ENCODE data around the gene DTX3L. TPM values are rescaled to one million over a fixed set of nuclear protein-coding genes. Genes with fewer than 3 reads are reported as not detected.
A peak's percentile ranks its signal among the peaks of the same experiment; 100 is the strongest.

DTX3L gene
- total RNA-seq, 2 experiments from 2014 or later = 108 to 138 TPM

- H3K36me3 Mint-ChIP-seq = peaks cover 62% of the 10 kb centered on the region
- no peaks in the 10 kb centered on the region for H3K9me3 Mint-ChIP-seq (ENCODE audit: low read depth)
- peaks cover 62% of the 10 kb centered on the region for H3K4me1 Mint-ChIP-seq
- CTCF ChIA-PET = no interaction called here
- peak overlapping the region; percentile 76 for H3K27ac Mint-ChIP-seq
- DNase-seq (peak; percentile 59), ATAC-seq (peak; percentile 58)
- no peak overlapping the region for H3K4me3 Mint-ChIP-seq
- no peaks in the 10 kb centered on the region for H3K27me3 Mint-ChIP-seq
These were observed 8.8 kb downstream of the DTX3L start for GRCh38 chr3:122572940-122573412.

DNA sequence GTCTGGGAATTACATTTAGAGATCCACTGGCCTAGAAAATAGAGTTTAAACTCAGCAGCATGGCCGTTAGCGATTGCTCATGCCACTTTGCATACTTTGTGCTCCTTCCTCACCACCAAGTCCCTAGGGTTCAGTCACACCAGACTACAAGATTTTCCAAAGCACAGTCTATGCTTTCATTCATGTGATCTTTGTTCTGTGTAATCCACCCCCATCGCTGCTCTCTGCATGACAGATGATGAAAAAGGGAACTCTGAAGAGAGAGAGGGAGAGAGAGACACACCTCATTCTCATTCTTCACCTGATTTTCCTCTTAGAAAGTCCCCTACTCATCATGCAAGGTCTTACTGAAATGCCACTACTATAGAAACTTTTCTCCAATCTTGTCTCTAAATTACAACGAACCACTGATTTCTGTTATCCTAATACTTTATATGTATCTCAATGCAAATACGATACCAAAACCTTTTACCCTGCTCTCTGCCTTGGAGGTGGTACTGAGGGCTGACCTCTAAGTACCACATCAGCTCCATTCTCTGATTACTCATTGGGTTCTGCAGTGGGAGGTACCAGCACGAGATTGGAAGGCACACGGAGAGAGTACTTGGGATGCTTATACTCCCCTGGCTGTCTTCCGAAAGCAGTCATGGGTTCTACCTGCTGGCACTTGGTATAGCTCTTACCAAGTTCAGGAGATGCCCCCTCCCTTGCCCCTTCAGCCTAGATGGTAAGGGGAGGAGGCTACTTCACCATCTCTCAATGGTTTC, 12.2 kb downstream of the DTX3L start:
- DNase-seq (no peak), ATAC-seq (peak; percentile 13)
- H3K27me3 Mint-ChIP-seq = no peaks in the 10 kb centered on the region
- CTCF ChIA-PET = interaction anchor here (3.1 kb wide), 1 partner anchor 103 kb away, joined by 16 read pairs; no protein-coding TSS in a partner anchor
- H3K27ac Mint-ChIP-seq = peak overlapping the region; percentile 24
- H3K36me3 Mint-ChIP-seq = peaks cover 49% of the 10 kb centered on the region
- peaks cover 4% of the 10 kb centered on the region for H3K9me3 Mint-ChIP-seq (ENCODE audit: low read depth)
- peaks cover 52% of the 10 kb centered on the region for H3K4me1 Mint-ChIP-seq
- no peak overlapping the region for H3K4me3 Mint-ChIP-seq

DNA sequence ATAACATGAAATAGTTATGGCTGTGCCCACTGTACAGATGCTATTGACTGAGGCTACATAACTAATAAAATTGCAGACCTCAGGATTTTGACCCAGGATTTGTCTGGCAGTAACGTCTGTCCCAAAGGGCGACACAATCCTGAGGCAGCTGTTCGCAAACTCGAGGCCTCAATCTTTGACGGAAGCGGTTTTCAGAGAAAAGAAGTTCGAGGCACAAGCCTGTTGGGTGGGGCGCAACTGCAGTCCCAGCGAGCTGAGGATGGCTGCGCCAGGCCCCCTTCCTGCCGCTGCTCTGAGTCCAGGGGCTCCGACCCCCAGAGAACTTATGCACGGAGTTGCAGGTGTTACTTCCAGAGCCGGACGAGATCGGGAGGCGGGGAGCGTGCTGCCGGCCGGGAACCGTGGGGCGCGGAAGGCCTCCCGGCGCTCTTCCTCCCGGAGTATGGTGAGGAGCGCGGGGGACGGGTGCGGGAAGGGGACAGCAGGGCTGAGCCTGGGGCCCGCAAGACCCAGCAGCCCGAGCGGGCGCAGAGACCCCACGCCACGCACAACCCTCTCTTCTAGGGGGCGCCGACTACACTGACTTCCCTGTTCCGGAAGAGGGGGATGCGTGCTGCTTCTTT, 13.4 kb downstream of the DTX3L start, which contains the start of gene PARP15:
TSS of gene PARP15 (plus strand) at position 242 of the 623 bp plus-strand sequence. CDS start at position 260, 18 bp downstream.
- H3K9me3 Mint-ChIP-seq (ENCODE audit: low read depth) = peaks cover 10% of the 10 kb centered on the region
- CTCF ChIA-PET = interaction anchor here (0.5 to 3.2 kb wide), 4 partner anchors 12 to 102 kb away, joined by 3 to 23 read pairs (median 4); partner anchors contain the start of gene PARP14
- H3K36me3 Mint-ChIP-seq = peaks cover 52% of the 10 kb centered on the region
- H3K4me1 Mint-ChIP-seq = peaks cover 48% of the 10 kb centered on the region
- peak within 1 kb of the TSS; percentile 89 for H3K4me3 Mint-ChIP-seq
- ATAC-seq (peak; percentile 71), DNase-seq (peak; percentile 75)
- H3K27ac Mint-ChIP-seq = peak within 1 kb of the TSS; percentile 100
- H3K27me3 Mint-ChIP-seq = no peaks in the 10 kb centered on the region

GRCh38 chr3:122578069-122578740, 14.1 kb downstream of the DTX3L start:
- Mint-ChIP-seq H3K9me3 (ENCODE audit: low read depth) (peaks cover 10% of the 10 kb centered on the region), H3K4me3 (peak overlapping the region; percentile 89), H3K4me1 (peaks cover 42% of the 10 kb centered on the region), H3K27me3 (no peaks in the 10 kb centered on the region), H3K27ac (peak overlapping the region; percentile 100), H3K36me3 (peaks cover 51% of the 10 kb centered on the region)
- DNase-seq (no peak), ATAC-seq (no peak)
- CTCF ChIA-PET = interaction anchor here (0.5 to 3.2 kb wide), 10 partner anchors 10 to 101 kb away, joined by 3 to 23 read pairs (median 3); partner anchors contain the start of genes DTX3L, PARP14 and PARP9

GRCh38 chr3:122580470-122580869, 16.3 kb downstream of the DTX3L start:
- Mint-ChIP-seq H3K36me3 (peaks cover 55% of the 10 kb centered on the region), H3K4me1 (peaks cover 36% of the 10 kb centered on the region), H3K4me3 (no peak overlapping the region), H3K27ac (no peak overlapping the region), H3K27me3 (no peaks in the 10 kb centered on the region), H3K9me3 (ENCODE audit: low read depth) (peaks cover 12% of the 10 kb centered on the region)
- DNase-seq (no peak), ATAC-seq (no peak)
- CTCF ChIA-PET = no interaction called here

- CTCF ChIA-PET = no interaction called here
- Mint-ChIP-seq H3K9me3 (ENCODE audit: low read depth) (peaks cover 14% of the 10 kb centered on the region), H3K4me3 (no peak overlapping the region), H3K27me3 (no peaks in the 10 kb centered on the region), H3K27ac (no peak overlapping the region), H3K36me3 (peaks cover 61% of the 10 kb centered on the region), H3K4me1 (peaks cover 35% of the 10 kb centered on the region)
- DNase-seq = no peak
- ATAC-seq = no peak
These were observed 17.5 kb downstream of the DTX3L start for GRCh38 chr3:122581622-122582021.

GRCh38 chr3:122582390-122582789, 18.3 kb downstream of the DTX3L start:
- Mint-ChIP-seq H3K9me3 (ENCODE audit: low read depth) (peaks cover 14% of the 10 kb centered on the region), H3K36me3 (peaks cover 67% of the 10 kb centered on the region), H3K27me3 (no peaks in the 10 kb centered on the region), H3K4me1 (peaks cover 35% of the 10 kb centered on the region), H3K27ac (no peak overlapping the region), H3K4me3 (no peak overlapping the region)
- DNase-seq (no peak), ATAC-seq (no peak)
- CTCF ChIA-PET = no interaction called here

- Mint-ChIP-seq H3K36me3 (peaks cover 67% of the 10 kb centered on the region), H3K4me3 (no peak overlapping the region), H3K4me1 (peaks cover 33% of the 10 kb centered on the region), H3K27me3 (no peaks in the 10 kb centered on the region), H3K9me3 (ENCODE audit: low read depth) (peaks cover 13% of the 10 kb centered on the region), H3K27ac (no peak overlapping the region)
- ATAC-seq = no peak
- no peak for DNase-seq
- CTCF ChIA-PET = interaction anchor here (1.0 kb wide), 1 partner anchor 11 kb away, joined by 3 read pairs; no protein-coding TSS in a partner anchor
These were observed 22.0 kb downstream of the DTX3L start for GRCh38 chr3:122586098-122586497.

DNA sequence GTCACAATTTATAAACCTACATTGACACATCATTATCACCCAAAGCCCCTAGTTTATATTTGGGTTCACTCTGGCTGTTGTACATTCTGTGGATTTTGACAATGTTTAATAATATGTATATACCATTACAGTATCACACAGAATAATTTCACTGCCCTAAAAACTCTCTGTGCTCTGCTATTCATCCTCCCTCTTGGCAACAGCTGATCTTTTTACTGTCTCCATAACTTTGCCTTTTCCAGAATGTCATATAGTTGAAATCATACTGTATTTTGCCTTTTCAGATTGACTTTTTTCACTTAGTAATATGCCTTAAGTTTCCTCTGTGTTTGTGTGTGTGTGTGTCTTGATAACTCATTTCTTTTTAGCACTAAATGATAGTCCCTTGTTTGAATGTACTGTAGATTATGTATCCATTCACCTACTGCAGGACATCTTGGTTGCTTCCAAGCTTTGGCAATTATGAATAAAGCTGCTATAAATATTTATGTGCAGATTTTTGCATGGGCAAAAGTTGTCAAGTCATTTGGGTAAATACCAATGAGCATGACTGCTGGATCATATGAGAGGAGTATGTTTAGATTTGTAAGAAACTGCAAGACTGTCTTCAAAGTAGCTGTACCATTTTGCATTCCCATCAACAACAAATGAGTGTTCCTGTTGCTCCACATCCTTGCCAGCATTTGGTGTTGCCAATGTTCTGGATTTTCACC, 22.8 kb downstream of the DTX3L start:
- ATAC-seq = peak; percentile 49
- peaks cover 32% of the 10 kb centered on the region for H3K4me1 Mint-ChIP-seq
- peak overlapping the region; percentile 26 for H3K27ac Mint-ChIP-seq
- CTCF ChIA-PET = interaction anchor here (1.0 to 2.1 kb wide), 3 partner anchors 8 to 92 kb away, joined by 3 to 5 read pairs (median 3); no protein-coding TSS in a partner anchor
- H3K9me3 Mint-ChIP-seq (ENCODE audit: low read depth) = peaks cover 6% of the 10 kb centered on the region
- H3K27me3 Mint-ChIP-seq = no peaks in the 10 kb centered on the region
- no peak overlapping the region for H3K4me3 Mint-ChIP-seq
- H3K36me3 Mint-ChIP-seq = peaks cover 64% of the 10 kb centered on the region
- no peak for DNase-seq

GRCh38 chr3:122587572-122587971, 23.4 kb downstream of the DTX3L start:
- no peaks in the 10 kb centered on the region for H3K27me3 Mint-ChIP-seq
- H3K4me1 Mint-ChIP-seq = peaks cover 32% of the 10 kb centered on the region
- peaks cover 4% of the 10 kb centered on the region for H3K9me3 Mint-ChIP-seq (ENCODE audit: low read depth)
- H3K4me3 Mint-ChIP-seq = no peak overlapping the region
- ATAC-seq (no peak), DNase-seq (no peak)
- peaks cover 62% of the 10 kb centered on the region for H3K36me3 Mint-ChIP-seq
- H3K27ac Mint-ChIP-seq = peak overlapping the region; percentile 19
- CTCF ChIA-PET = interaction anchor here (1.2 to 2.1 kb wide), 2 partner anchors 9 to 91 kb away, joined by 3 to 5 read pairs; no protein-coding TSS in a partner anchor

DNA sequence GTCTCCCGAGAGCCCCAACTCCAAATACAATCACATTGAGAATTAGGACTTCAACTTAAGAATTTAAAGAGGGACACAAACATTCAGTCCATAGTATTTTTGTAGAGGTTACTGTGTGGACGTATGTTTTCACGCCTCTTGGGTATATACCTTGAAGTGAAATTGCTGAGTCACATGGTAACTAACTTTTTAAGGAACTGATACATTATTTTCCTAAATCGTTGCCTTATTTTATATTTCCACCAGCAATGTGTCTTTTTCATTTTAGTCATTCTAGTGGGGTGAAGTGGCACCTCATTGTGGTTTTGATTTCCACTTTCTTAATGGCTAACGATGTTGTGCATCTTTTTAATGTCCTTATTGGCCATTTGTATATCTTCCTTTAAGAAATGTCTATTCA, 25.2 kb downstream of the DTX3L start:
- Mint-ChIP-seq H3K4me3 (no peak overlapping the region), H3K9me3 (ENCODE audit: low read depth) (peaks cover 3% of the 10 kb centered on the region), H3K27me3 (no peaks in the 10 kb centered on the region), H3K27ac (no peak overlapping the region), H3K4me1 (peaks cover 30% of the 10 kb centered on the region), H3K36me3 (peaks cover 51% of the 10 kb centered on the region)
- ATAC-seq (peak; percentile 20), DNase-seq (no peak)
- CTCF ChIA-PET = interaction anchor here (2.1 kb wide), 1 partner anchor 11 kb away, joined by 5 read pairs; no protein-coding TSS in a partner anchor

GRCh38 chr3:122590610-122591009, 26.5 kb downstream of the DTX3L start:
- CTCF ChIA-PET = no interaction called here
- H3K27ac Mint-ChIP-seq = no peak overlapping the region
- peaks cover 46% of the 10 kb centered on the region for H3K36me3 Mint-ChIP-seq
- H3K27me3 Mint-ChIP-seq = no peaks in the 10 kb centered on the region
- peaks cover 24% of the 10 kb centered on the region for H3K4me1 Mint-ChIP-seq
- H3K4me3 Mint-ChIP-seq = no peak overlapping the region
- ATAC-seq (no peak), DNase-seq (no peak)
- peaks cover under 1% of the 10 kb centered on the region for H3K9me3 Mint-ChIP-seq (ENCODE audit: low read depth)
